NCI-H748 treated with DMSO at 0.1 percent for 48 hours (cell line): ENCODE measurements around the gene FIBCD1.

Source experiments
- DNase-seq: peaks from one replicate; lab custom pipeline; 2025; lab: John Stamatoyannopoulos, UW

Gene FIBCD1

DNA sequence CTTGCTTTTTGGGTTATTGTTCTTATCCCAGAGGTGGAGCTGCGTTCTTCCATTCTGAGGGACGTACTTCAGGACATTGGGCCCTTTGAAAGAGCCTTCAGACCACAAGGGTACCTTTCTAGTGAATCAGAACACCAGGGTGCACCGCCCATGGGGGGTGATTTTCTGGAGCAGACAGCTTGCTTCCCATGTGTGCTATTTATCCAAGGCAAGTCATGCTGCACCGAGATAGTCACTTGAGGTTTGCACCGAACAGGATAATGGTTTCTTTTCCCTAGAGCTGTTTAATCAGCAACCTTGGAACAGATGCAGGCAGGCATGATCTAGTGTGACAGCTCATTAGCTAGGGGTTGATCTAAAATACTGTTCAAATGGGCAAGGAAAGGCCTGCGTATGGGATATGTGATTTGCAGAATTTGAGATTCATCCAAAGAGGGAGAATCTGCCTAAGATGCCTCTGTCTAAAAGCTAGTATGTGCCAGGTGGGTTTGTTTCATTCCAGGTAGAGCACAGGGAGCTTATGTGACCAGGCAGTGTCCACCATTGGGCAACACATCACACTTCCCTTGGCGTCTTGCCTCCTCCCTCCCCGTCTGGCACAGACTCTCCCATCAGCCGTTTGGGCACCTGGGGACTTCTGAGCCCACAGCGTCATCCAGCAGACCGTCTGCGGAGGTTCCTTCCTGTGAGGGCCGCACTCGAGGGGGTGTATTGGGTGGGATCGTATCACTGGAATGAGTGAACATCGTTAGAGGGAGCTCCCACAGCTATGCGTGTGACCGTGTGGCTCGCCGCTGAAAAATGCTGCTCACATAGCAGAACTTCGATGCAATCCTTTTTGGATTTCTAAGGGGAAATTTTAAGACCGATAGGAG, 80.9 kb downstream of the FIBCD1 start:
- DNase-seq, result no peak

DNA sequence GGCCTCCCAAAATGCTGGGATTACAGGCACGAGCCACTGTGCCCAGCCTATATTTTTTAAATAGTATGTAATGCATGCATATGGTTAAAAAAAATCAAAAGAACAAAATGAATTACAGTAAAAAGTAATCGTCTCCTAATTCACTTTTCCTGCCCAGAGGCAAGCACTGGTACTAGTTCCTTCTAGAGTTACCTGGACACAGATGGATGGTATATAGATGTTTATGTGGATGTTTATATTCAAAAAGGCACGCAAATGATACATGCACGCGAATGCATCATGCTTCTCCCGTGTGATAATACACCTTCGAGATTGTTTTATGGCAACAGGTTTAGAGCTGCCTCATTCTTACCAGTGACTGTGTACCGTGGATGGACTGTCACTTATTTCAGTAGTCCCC, 82.6 kb downstream of the FIBCD1 start:
- DNase-seq, result no peak

GRCh38 chr9:130854835-130855234, 84.2 kb downstream of the FIBCD1 start:
- DNase-seq, result no peak

DNA sequence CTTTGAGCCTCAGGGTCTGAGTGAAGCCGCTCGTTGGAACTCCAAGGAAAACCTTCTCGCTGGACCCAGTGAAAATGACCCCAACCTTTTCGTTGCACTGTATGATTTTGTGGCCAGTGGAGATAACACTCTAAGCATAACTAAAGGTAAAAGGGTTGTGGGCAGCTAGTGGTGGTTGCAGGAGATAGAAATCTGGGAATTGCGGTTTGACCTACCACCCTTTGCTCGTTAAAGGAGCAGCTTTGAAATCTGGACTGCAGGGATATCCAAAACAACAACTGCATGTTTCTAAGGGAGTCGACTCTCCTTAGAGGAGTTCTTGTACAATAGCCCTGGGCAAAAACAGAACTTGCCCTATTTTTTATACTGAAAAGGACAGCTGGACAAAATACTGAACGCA, 85.0 kb downstream of the FIBCD1 start:
- DNase-seq, result no peak

GRCh38 chr9:130852801-130853200, 86.2 kb downstream of the FIBCD1 start:
- DNase-seq, result no peak
